ENCODE data around the gene UBE2M. TPM values are rescaled to one million over a fixed set of nuclear protein-coding genes. Genes with fewer than 3 reads are reported as not detected.

Gene UBE2M
- total RNA-seq, 1 experiment from 2014 or later = 185 TPM

GRCh38 chr19:58531034-58531840 lies 27.2 kb downstream of the UBE2M start:
- intact Hi-C loops (cut with micrococcal nuclease; ENCODE audit: unreplicated experiment) = no loop called here
- DNase-seq (ENCODE audit: low spot score) = no peak
- ChIA-PET POLR2A (ENCODE audit: low non-redundant PET) (interaction anchor here (0.5 kb wide), 1 partner anchor 12 kb away, joined by 5 read pairs; the partner anchor contains the start of gene ZBTB45), CTCF (no interaction called here)
- BruUV-seq (replicated peaks) = no TSS peak
- Histone ChIP-seq H3K27me3 (replicated peaks; ENCODE audit: insufficient read depth, low read depth, low read length, poor library complexity) (no peaks in the 10 kb centered on the region), H3K36me3 (ENCODE audit: insufficient read depth, low read length, poor library complexity, severe bottlenecking) (no peaks in the 10 kb centered on the region), H3K4me3 (ENCODE audit: low read depth, low read length, poor library complexity, severe bottlenecking) (no peak overlapping the region), H3K9me3 (ENCODE audit: low read depth, low read length, poor library complexity, severe bottlenecking) (no peaks in the 10 kb centered on the region), H3K4me1 (ENCODE audit: insufficient read depth, low read length, poor library complexity, severe bottlenecking) (no peaks in the 10 kb centered on the region), H3K27ac (ENCODE audit: low read depth, low read length, poor library complexity, severe bottlenecking) (no peak overlapping the region)
- TF ChIP-seq EZH2 (IDR thresholded peaks at IDR 0.05; ENCODE audit: borderline replicate concordance, low read depth, low read length, poor library complexity, severe bottlenecking) (no peak), CTCF (conservative IDR thresholded peaks at IDR 0.05; ENCODE audit: low read depth, low read length) (no peak)

- BruUV-seq (replicated peaks) = no TSS peak
- no peak overlapping the region for H3K27ac ChIP-seq (ENCODE audit: low read depth, low read length, poor library complexity, severe bottlenecking)
- ChIA-PET CTCF (no interaction called here), POLR2A (ENCODE audit: low non-redundant PET) (no interaction called here)
- no peaks in the 10 kb centered on the region for H3K4me1 ChIP-seq (ENCODE audit: insufficient read depth, low read length, poor library complexity, severe bottlenecking)
- no peaks in the 10 kb centered on the region for H3K9me3 ChIP-seq (ENCODE audit: low read depth, low read length, poor library complexity, severe bottlenecking)
- TF ChIP-seq EZH2 (IDR thresholded peaks at IDR 0.05; ENCODE audit: borderline replicate concordance, low read depth, low read length, poor library complexity, severe bottlenecking) (no peak), CTCF (conservative IDR thresholded peaks at IDR 0.05; ENCODE audit: low read depth, low read length) (no peak)
- no peaks in the 10 kb centered on the region for H3K27me3 ChIP-seq (replicated peaks; ENCODE audit: insufficient read depth, low read depth, low read length, poor library complexity)
- intact Hi-C loops (cut with micrococcal nuclease; ENCODE audit: unreplicated experiment) = no loop called here
- no peak for DNase-seq (ENCODE audit: low spot score)
- H3K36me3 ChIP-seq (ENCODE audit: insufficient read depth, low read length, poor library complexity, severe bottlenecking) = no peaks in the 10 kb centered on the region
- no peak overlapping the region for H3K4me3 ChIP-seq (ENCODE audit: low read depth, low read length, poor library complexity, severe bottlenecking)
Observed at GRCh38 chr19:58529405-58529804, 29.0 kb downstream of the UBE2M start.

- DNase-seq (ENCODE audit: low spot score) = no peak
- no peaks in the 10 kb centered on the region for H3K27me3 ChIP-seq (replicated peaks; ENCODE audit: insufficient read depth, low read depth, low read length, poor library complexity)
- no peaks in the 10 kb centered on the region for H3K36me3 ChIP-seq (ENCODE audit: insufficient read depth, low read length, poor library complexity, severe bottlenecking)
- TF ChIP-seq CTCF (conservative IDR thresholded peaks at IDR 0.05; ENCODE audit: low read depth, low read length) = no peak
- no peak for TF ChIP-seq EZH2 (IDR thresholded peaks at IDR 0.05; ENCODE audit: borderline replicate concordance, low read depth, low read length, poor library complexity, severe bottlenecking)
- ChIA-PET POLR2A (ENCODE audit: low non-redundant PET) (interaction anchor here (0.7 kb wide), 1 partner anchor 50 kb away, joined by 18 read pairs; no protein-coding TSS in a partner anchor), CTCF (no interaction called here)
- no peak overlapping the region for H3K27ac ChIP-seq (ENCODE audit: low read depth, low read length, poor library complexity, severe bottlenecking)
- H3K9me3 ChIP-seq (ENCODE audit: low read depth, low read length, poor library complexity, severe bottlenecking) = no peaks in the 10 kb centered on the region
- intact Hi-C loops (cut with micrococcal nuclease; ENCODE audit: unreplicated experiment) = no loop called here
- BruUV-seq (replicated peaks) = no TSS peak
- H3K4me1 ChIP-seq (ENCODE audit: insufficient read depth, low read length, poor library complexity, severe bottlenecking) = peaks cover 8% of the 10 kb centered on the region
- no peak overlapping the region for H3K4me3 ChIP-seq (ENCODE audit: low read depth, low read length, poor library complexity, severe bottlenecking)
Observed at GRCh38 chr19:58522709-58523108, 35.7 kb downstream of the UBE2M start.
